Ammon's horn (tissue), 1 donor: Measurements from ENCODE around the gene ITPKC.

ENCODE experiments used
- DNase-seq: peaks from one replicate; pipeline ENCODE4 v3.0.0-alpha.2; 2016; ENCODE audit warnings: low spot score

ITPKC gene

GRCh38 chr19:40690693-40691420, 26.1 kb upstream of the ITPKC start:
- DNase-seq = peak; percentile 94

GRCh38 chr19:40691421-40692211, 25.3 kb upstream of the ITPKC start:
- no peak for DNase-seq

- no peak for DNase-seq
These were observed 24.7 kb upstream of the ITPKC start for GRCh38 chr19:40692212-40692551.

- no peak for DNase-seq
These were observed 23.6 kb upstream of the ITPKC start for GRCh38 chr19:40693150-40693788.

GRCh38 chr19:40693896-40694295, 23.0 kb upstream of the ITPKC start:
- no peak for DNase-seq

- no peak for DNase-seq
These were observed 21.0 kb upstream of the ITPKC start for GRCh38 chr19:40695881-40696280.

- no peak for DNase-seq
These were observed 19.9 kb upstream of the ITPKC start for GRCh38 chr19:40697007-40697406.

GRCh38 chr19:40700083-40700482, 16.8 kb upstream of the ITPKC start:
- no peak for DNase-seq

- DNase-seq = no peak
These were observed 15.2 kb upstream of the ITPKC start for GRCh38 chr19:40701758-40702157.

GRCh38 chr19:40702337-40703012, 14.4 kb upstream of the ITPKC start:
- DNase-seq = peak; percentile 62

GRCh38 chr19:40703029-40703755, 13.7 kb upstream of the ITPKC start:
- no peak for DNase-seq

- no peak for DNase-seq
These were observed 12.2 kb upstream of the ITPKC start for GRCh38 chr19:40704491-40705361.

GRCh38 chr19:40705362-40705651, 11.6 kb upstream of the ITPKC start:
- no peak for DNase-seq

- DNase-seq = no peak
These were observed 10.8 kb upstream of the ITPKC start for GRCh38 chr19:40705950-40706619.

- DNase-seq = no peak
These were observed 9.3 kb upstream of the ITPKC start for GRCh38 chr19:40707615-40708014.

GRCh38 chr19:40709817-40710216, 7.1 kb upstream of the ITPKC start:
- no peak for DNase-seq

GRCh38 chr19:40713939-40714338, 3.0 kb upstream of the ITPKC start:
- no peak for DNase-seq

- DNase-seq = peak; percentile 98
These were observed 2.2 kb upstream of the ITPKC start for GRCh38 chr19:40714441-40715299.

GRCh38 chr19:40716031-40716481, 856 bp upstream of the ITPKC start:
- DNase-seq = no peak
